Neuronal stem cell (in vitro differentiated cells): ENCODE measurements around the gene CT45A10.
"Not testable (repeated sequence)": the region's sequence is repeated elsewhere in the genome, so short reads cannot be mapped to it uniquely, and the experiment has no call there.

ENCODE experiments used
- DNase-seq: peaks from one replicate; pipeline ENCODE4 v3.0.0-alpha.2; 2013; ENCODE audit warnings: low spot score
- H2AFZ ChIP-seq: one replicate; pipeline ENCODE4 v1.6.1; 2013; ENCODE audit warnings: mild to moderate bottlenecking, low read length, inconsistent platforms
- H2AK5ac ChIP-seq: 2 replicates; pipeline ENCODE4 v1.6.1; 2013; ENCODE audit warnings: low read depth, mild to moderate bottlenecking, inconsistent platforms, low read length, moderate library complexity, mixed read lengths
- H2BK120ac ChIP-seq: 2 replicates; pipeline ENCODE4 v1.6.1; 2013; ENCODE audit warnings: low read depth, mild to moderate bottlenecking, inconsistent platforms, low read length, moderate library complexity, mixed read lengths
- H2BK12ac ChIP-seq: one replicate; pipeline ENCODE4 v1.6.1; 2013; ENCODE audit warnings: low read length, inconsistent platforms
- H2BK15ac ChIP-seq: 2 replicates; pipeline ENCODE4 v1.6.1; 2013; ENCODE audit warnings: mild to moderate bottlenecking, low read length, inconsistent platforms, mixed read lengths
- H2BK5ac ChIP-seq: one replicate; pipeline ENCODE4 v1.6.1; 2013; ENCODE audit warnings: inconsistent platforms, mild to moderate bottlenecking, low read length, moderate library complexity
- H3K14ac ChIP-seq: one replicate; pipeline ENCODE4 v1.6.1; 2013; ENCODE audit warnings: low read length, inconsistent platforms
- H3K18ac ChIP-seq: 2 replicates; pipeline ENCODE4 v1.6.1; 2013; ENCODE audit warnings: low read length, inconsistent platforms
- H3K23ac ChIP-seq: 2 replicates; pipeline ENCODE4 v1.6.1; 2013; ENCODE audit warnings: low read depth, mild to moderate bottlenecking, mixed read lengths, low read length, inconsistent platforms; ENCODE audit not compliant: poor library complexity
- H3K27ac ChIP-seq: replicated peaks from 3 replicates; pipeline ENCODE4 v1.5.1; 2013; ENCODE audit warnings: low read length, inconsistent platforms
- H3K27me3 ChIP-seq, 3 experiments: 2 replicates each; pipeline ENCODE4 v1.6.1; 2013; ENCODE audit warnings: low read length in 3 of 3, mild to moderate bottlenecking in 2 of 3, inconsistent platforms in 1 of 3, low read depth in 1 of 3, mixed read lengths in 1 of 3, moderate library complexity in 1 of 3; ENCODE audit not compliant: control insufficient read depth in 3 of 3, insufficient read depth in 3 of 3
- H3K36me3 ChIP-seq, 2 donors: replicated peaks in 1 of 2; 2 replicates each; pipeline ENCODE4 v1.6.1; 2013; ENCODE audit warnings: low read length in 2 of 2; ENCODE audit not compliant: control insufficient read depth in 2 of 2, insufficient read depth in 2 of 2
- H3K4ac ChIP-seq: 2 replicates; pipeline ENCODE4 v1.6.1; 2013; ENCODE audit warnings: inconsistent platforms, mild to moderate bottlenecking, low read length, moderate library complexity
- H3K4me1 ChIP-seq, 2 donors: 1 replicate in 1 of 2; 2 replicates in 1 of 2; pipeline ENCODE4 v1.6.1; 2013; ENCODE audit warnings: low read length in 2 of 2, low read depth in 1 of 2; ENCODE audit not compliant: control insufficient read depth in 2 of 2, insufficient read depth in 1 of 2
- H3K4me2 ChIP-seq: one replicate; pipeline ENCODE4 v1.6.1; 2013; ENCODE audit warnings: mild to moderate bottlenecking, low read length, inconsistent platforms; ENCODE audit not compliant: insufficient read depth, poor library complexity, severe bottlenecking
- H3K4me3 ChIP-seq, 2 donors: 2 replicates each; pipeline ENCODE4 v1.5.1; 2013; ENCODE audit warnings: low read length in 2 of 2, mild to moderate bottlenecking in 2 of 2, inconsistent platforms in 1 of 2, moderate library complexity in 1 of 2
- H3K79me1 ChIP-seq: one replicate; pipeline ENCODE4 v1.6.1; 2013; ENCODE audit warnings: low read depth, mild to moderate bottlenecking, inconsistent platforms, low read length, moderate library complexity
- H3K9ac ChIP-seq: one replicate; pipeline ENCODE4 v1.6.1; 2013; ENCODE audit warnings: mild to moderate bottlenecking, low read depth, low read length, inconsistent platforms; ENCODE audit not compliant: poor library complexity
- H3K9me3 ChIP-seq, 2 donors: replicated peaks in 1 of 2; 2 replicates each; pipeline versions ENCODE3 to v1.6.1; 2013; ENCODE audit warnings: low read length in 2 of 2, mild to moderate bottlenecking in 2 of 2, inconsistent platforms in 1 of 2, low read depth in 1 of 2, mixed read lengths in 1 of 2, moderate library complexity in 1 of 2; ENCODE audit not compliant: control insufficient read depth in 2 of 2, insufficient read depth in 1 of 2
- H4K8ac ChIP-seq: one replicate; pipeline ENCODE4 v1.6.1; 2013; ENCODE audit warnings: low read depth, mild to moderate bottlenecking, inconsistent platforms, low read length, moderate library complexity
- H4K91ac ChIP-seq: one replicate; pipeline ENCODE4 v1.6.1; 2013; ENCODE audit warnings: low read length, low read depth, mild to moderate bottlenecking, inconsistent platforms; ENCODE audit not compliant: poor library complexity
- WGBS, 2 donors: extraction: QIAGEN DNeasy Blood & Tissue Kit; methylation state at CpG; one replicate each; pipeline ENCODE4 v1.1.7; 2013; ENCODE audit warnings: missing lambda C conversion rate in 2 of 2, mixed read lengths in 1 of 2; ENCODE audit not compliant: insufficient read length in 2 of 2, insufficient replicate concordance in 1 of 2; ENCODE audit errors: extremely low coverage in 2 of 2; 5-methylcytosine and 5-hydroxymethylcytosine counted together

Gene CT45A10

GRCh38 chrX:135890087-135890585, 3.1 kb downstream of the CT45A10 start:
- Histone ChIP-seq H2BK5ac (no peak overlapping the region), H2AFZ (no peak overlapping the region), H4K91ac (no peak overlapping the region), H3K4ac (no peak overlapping the region), H3K9ac (no peak overlapping the region), H2BK12ac (no peak overlapping the region), H3K4me1 (no peaks in the 10 kb centered on the region), H3K79me1 (no peaks in the 10 kb centered on the region), H3K18ac (no peak overlapping the region), H3K14ac (no peak overlapping the region), H3K27ac (no peak overlapping the region), H3K23ac (no peak overlapping the region), H2BK120ac (no peak overlapping the region), H4K8ac (no peak overlapping the region), H3K4me2 (no peak overlapping the region), H3K4me3 (no peak overlapping the region), H3K9me3 (no peaks in the 10 kb centered on the region), H3K27me3 (no peaks in the 10 kb centered on the region), H2AK5ac (no peak overlapping the region), H3K36me3 (no peaks in the 10 kb centered on the region), H2BK15ac (no peak overlapping the region)
- DNase-seq: no peak
- WGBS, 2 donors: no CpG with 5 or more reads among the region's 14 CpGs

DNA sequence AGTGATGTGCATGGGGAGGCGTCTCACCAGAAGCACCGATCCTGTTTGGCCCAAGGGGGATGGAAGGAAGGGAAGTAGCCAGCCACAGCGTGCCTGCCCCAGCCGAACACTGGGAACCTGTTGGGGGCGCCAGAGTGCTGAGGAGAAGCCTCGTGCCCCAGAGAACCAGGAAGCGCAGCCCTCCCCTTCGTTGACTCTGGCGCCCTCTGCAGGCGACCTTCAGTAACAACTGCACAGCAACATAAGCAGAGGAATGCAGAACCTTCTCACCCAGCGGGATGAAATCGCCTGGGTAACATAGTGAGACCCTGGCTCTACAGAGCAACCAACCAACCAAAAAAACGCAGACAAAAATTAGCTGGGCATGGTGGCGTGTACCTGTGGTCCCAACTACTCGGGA, 4.3 kb downstream of the CT45A10 start:
- not testable (repeated sequence) for H3K27me3 ChIP-seq, H2AFZ ChIP-seq, H3K4ac ChIP-seq, H2BK120ac ChIP-seq, H3K18ac ChIP-seq, DNase-seq, H3K4me1 ChIP-seq, H3K23ac ChIP-seq, H3K27ac ChIP-seq, H3K79me1 ChIP-seq, H2BK15ac ChIP-seq, H3K4me2 ChIP-seq, H2BK12ac ChIP-seq, H3K9me3 ChIP-seq, H3K4me3 ChIP-seq, H3K9ac ChIP-seq, H2AK5ac ChIP-seq, H4K8ac ChIP-seq, H3K14ac ChIP-seq, H3K36me3 ChIP-seq, H4K91ac ChIP-seq, H2BK5ac ChIP-seq
- no CpG with 5 or more reads among the region's 15 CpGs for WGBS, 2 donors

GRCh38 chrX:135888230-135888629, 5.0 kb downstream of the CT45A10 start:
- H4K91ac ChIP-seq, H2BK12ac ChIP-seq, H2AFZ ChIP-seq, H3K18ac ChIP-seq, DNase-seq, H3K36me3 ChIP-seq, H3K9ac ChIP-seq, H3K4me2 ChIP-seq, H3K4ac ChIP-seq, H3K9me3 ChIP-seq, H3K23ac ChIP-seq, H2BK5ac ChIP-seq, H3K14ac ChIP-seq, H4K8ac ChIP-seq, H2AK5ac ChIP-seq, H3K27me3 ChIP-seq, H2BK15ac ChIP-seq, H3K27ac ChIP-seq, H2BK120ac ChIP-seq, H3K79me1 ChIP-seq, H3K4me3 ChIP-seq, H3K4me1 ChIP-seq: not testable (repeated sequence)
- WGBS, 2 donors: no CpG with 5 or more reads among the region's 18 CpGs

- not testable (repeated sequence) for H3K23ac ChIP-seq, H3K27me3 ChIP-seq, H2BK15ac ChIP-seq, H3K4me1 ChIP-seq, H3K79me1 ChIP-seq, H3K4me2 ChIP-seq, H3K27ac ChIP-seq, H3K4ac ChIP-seq, H4K8ac ChIP-seq, H3K9me3 ChIP-seq, H3K18ac ChIP-seq, H3K9ac ChIP-seq, H3K14ac ChIP-seq, H2BK5ac ChIP-seq, DNase-seq, H3K4me3 ChIP-seq, H2BK12ac ChIP-seq, H4K91ac ChIP-seq, H2AFZ ChIP-seq, H2BK120ac ChIP-seq, H2AK5ac ChIP-seq, H3K36me3 ChIP-seq
- no CpG with 5 or more reads among the region's 5 CpGs for WGBS, 2 donors
These were observed 10.5 kb downstream of the CT45A10 start for GRCh38 chrX:135882741-135883140.
